ENCODE results near the gene PTPN21.

- TF ChIP-seq CTCF (IDR thresholded peaks at IDR 0.05; ENCODE audit: poor library complexity) (no peak), EZH2phosphoT487 (IDR thresholded peaks at IDR 0.05; ENCODE audit: low read depth, severe bottlenecking, unreplicated experiment) (no peak)
Observed at GRCh38 chr14:88599761-88600439, 45.1 kb upstream of the PTPN21 start.
